ENCODE results near the gene TAP1.
A peak's percentile ranks its signal among the peaks of the same experiment; 100 is the strongest.

The TAP1 gene

GRCh38 chr6:32858194-32858593 is 4.7 kb upstream of the TAP1 start:
- no peak for DNase-seq

- DNase-seq: no peak
Observed at GRCh38 chr6:32857156-32857891, 3.8 kb upstream of the TAP1 start.

- DNase-seq: no peak
Observed at GRCh38 chr6:32855467-32856174, 2.1 kb upstream of the TAP1 start.

- peak; percentile 33 for DNase-seq
Observed at GRCh38 chr6:32854376-32855178, 1.1 kb upstream of the TAP1 start.

- DNase-seq: peak; percentile 40
Observed at GRCh38 chr6:32852844-32853540, 512 bp downstream of the TAP1 start.

GRCh38 chr6:32852018-32852843 is 1.3 kb downstream of the TAP1 start:
- no peak for DNase-seq

- DNase-seq: no peak
Observed at GRCh38 chr6:32851025-32851424, 2.5 kb downstream of the TAP1 start.

GRCh38 chr6:32849126-32849525 is 4.4 kb downstream of the TAP1 start:
- DNase-seq: no peak

GRCh38 chr6:32847795-32848194 is 5.7 kb downstream of the TAP1 start:
- no peak for DNase-seq

- no peak for DNase-seq
Observed at GRCh38 chr6:32847004-32847403, 6.5 kb downstream of the TAP1 start.

GRCh38 chr6:32845384-32845884 is 8.1 kb downstream of the TAP1 start:
- DNase-seq: peak; percentile 14

- DNase-seq: no peak
Observed at GRCh38 chr6:32844839-32845383, 8.6 kb downstream of the TAP1 start.

- DNase-seq: peak; percentile 87
Observed at GRCh38 chr6:32843979-32844838, 9.3 kb downstream of the TAP1 start, which contains the start of gene PSMB8. Gene PSMB8 (minus strand): TSS chr6:32844047. CDS start chr6:32843996, 51 bp downstream.

- DNase-seq: no peak
Observed at GRCh38 chr6:32843331-32843978, 10.0 kb downstream of the TAP1 start.

- no peak for DNase-seq
Observed at GRCh38 chr6:32842690-32843089, 10.8 kb downstream of the TAP1 start.

GRCh38 chr6:32842021-32842650 is 11.4 kb downstream of the TAP1 start:
- DNase-seq: no peak

GRCh38 chr6:32840604-32841246 is 12.8 kb downstream of the TAP1 start:
- DNase-seq: no peak

- no peak for DNase-seq
Observed at GRCh38 chr6:32839356-32839755, 14.1 kb downstream of the TAP1 start.

Measured in GDM1 (cell line).